A673 (cell line): ENCODE results near the gene SFXN5.

Experiments used
- EZH2 ChIP-seq: fragments of 200-600 bp; sonication (generic); IDR thresholded peaks from 2 replicates; pipeline ENCODE4 v1.6.1; 2017; ENCODE audit warnings: borderline replicate concordance, low read depth, mild to moderate bottlenecking, mixed read lengths, antibody characterized with exemption, low read length; ENCODE audit not compliant: poor library complexity, severe bottlenecking
- TF ChIP-seq, protein P1 (sequence below): fragments of 300-800, 200-600 bp; sonication (generic); conservative IDR thresholded peaks from 2 replicates; pipeline ENCODE4 v1.5.1; 2017; ENCODE audit warnings: low read depth, mild to moderate bottlenecking, antibody characterized with exemption, low read length, moderate library complexity, mixed read lengths

DNA sequence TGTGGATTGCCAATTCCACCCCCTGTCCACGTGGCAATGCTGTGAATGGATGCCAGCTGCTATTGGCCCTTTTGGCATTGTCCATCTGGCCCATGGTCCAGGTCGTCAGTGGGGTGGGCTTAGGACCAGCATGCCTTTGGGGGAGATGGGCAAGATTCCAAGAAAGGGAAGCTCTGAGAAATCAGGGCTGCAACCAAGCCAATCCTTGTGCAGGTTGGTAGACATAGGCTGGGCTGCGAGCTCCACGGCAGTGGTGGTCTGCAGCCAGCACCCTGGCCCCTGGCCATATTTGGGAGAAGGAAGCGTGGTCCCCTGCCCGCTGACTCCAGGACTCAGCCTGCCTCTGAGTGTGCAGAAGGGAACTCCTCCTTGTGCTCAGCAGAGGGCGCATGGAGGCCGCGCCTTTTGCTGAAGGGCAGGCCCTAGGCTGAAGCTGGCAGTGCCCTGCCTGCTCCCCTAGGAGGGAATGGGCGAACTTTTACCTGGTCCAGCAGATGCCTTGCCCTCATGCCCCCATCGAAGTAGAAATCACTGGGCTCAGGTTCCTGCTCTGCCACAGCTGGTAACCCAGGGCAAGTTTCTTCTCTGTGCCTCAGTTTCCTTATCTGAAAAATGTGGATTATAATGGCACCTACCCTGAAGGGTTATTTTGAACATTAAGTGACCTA is 178.9 kb downstream of the SFXN5 start:
- TF ChIP-seq, protein P1, sequence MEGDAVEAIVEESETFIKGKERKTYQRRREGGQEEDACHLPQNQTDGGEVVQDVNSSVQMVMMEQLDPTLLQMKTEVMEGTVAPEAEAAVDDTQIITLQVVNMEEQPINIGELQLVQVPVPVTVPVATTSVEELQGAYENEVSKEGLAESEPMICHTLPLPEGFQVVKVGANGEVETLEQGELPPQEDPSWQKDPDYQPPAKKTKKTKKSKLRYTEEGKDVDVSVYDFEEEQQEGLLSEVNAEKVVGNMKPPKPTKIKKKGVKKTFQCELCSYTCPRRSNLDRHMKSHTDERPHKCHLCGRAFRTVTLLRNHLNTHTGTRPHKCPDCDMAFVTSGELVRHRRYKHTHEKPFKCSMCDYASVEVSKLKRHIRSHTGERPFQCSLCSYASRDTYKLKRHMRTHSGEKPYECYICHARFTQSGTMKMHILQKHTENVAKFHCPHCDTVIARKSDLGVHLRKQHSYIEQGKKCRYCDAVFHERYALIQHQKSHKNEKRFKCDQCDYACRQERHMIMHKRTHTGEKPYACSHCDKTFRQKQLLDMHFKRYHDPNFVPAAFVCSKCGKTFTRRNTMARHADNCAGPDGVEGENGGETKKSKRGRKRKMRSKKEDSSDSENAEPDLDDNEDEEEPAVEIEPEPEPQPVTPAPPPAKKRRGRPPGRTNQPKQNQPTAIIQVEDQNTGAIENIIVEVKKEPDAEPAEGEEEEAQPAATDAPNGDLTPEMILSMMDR: peak; percentile 79
- TF ChIP-seq EZH2: no peak
